Lower leg skin (tissue), 3 donors: ENCODE results near the gene ITGA3.

Source experiments
- CTCF ChIP-seq, 3 donors: fragments of 450-650 bp; IDR thresholded peaks; one replicate each; pipeline ENCODE4 v1.5.1; 2016; ENCODE audit warnings: antibody characterized with exemption in 3 of 3, mild to moderate bottlenecking in 3 of 3, moderate library complexity in 2 of 3
- POLR2A ChIP-seq, 2 donors: fragments of 450-650 bp; IDR thresholded peaks; one replicate each; pipeline ENCODE4 v1.6.1; 2016 to 2017; ENCODE audit warnings: antibody characterized with exemption in 2 of 2, mild to moderate bottlenecking in 1 of 2, moderate library complexity in 1 of 2

- no peak for TF ChIP-seq CTCF (IDR thresholded peaks at IDR 0.05)
- TF ChIP-seq POLR2A (IDR thresholded peaks at IDR 0.05), result no peak
Observed at GRCh38 chr17:50099003-50099402, 43.1 kb downstream of the ITGA3 start.
